GM21423 (cell line): ENCODE measurements around the gene MB21D2.
A peak's percentile ranks its signal among the peaks of the same experiment; 100 is the strongest.

Source experiments
- ATAC-seq: cut with Tn5 transposase; IDR thresholded peaks from one replicate; pipeline ENCODE4 v1.9.1; 2021; ENCODE audit warnings: mild to moderate bottlenecking, moderate library complexity; ENCODE audit not compliant: unreplicated experiment

Gene MB21D2

GRCh38 chr3:192840143-192840836 lies 77.4 kb downstream of the MB21D2 start:
- ATAC-seq = no peak

- ATAC-seq = no peak
Observed at GRCh38 chr3:192835818-192836815, 81.5 kb downstream of the MB21D2 start.

GRCh38 chr3:192834428-192834827 lies 83.2 kb downstream of the MB21D2 start:
- ATAC-seq = no peak

GRCh38 chr3:192833177-192833890 lies 84.3 kb downstream of the MB21D2 start:
- no peak for ATAC-seq

GRCh38 chr3:192831801-192832347 lies 85.8 kb downstream of the MB21D2 start:
- no peak for ATAC-seq

- ATAC-seq = no peak
Observed at GRCh38 chr3:192831111-192831644, 86.5 kb downstream of the MB21D2 start.

- ATAC-seq = no peak
Observed at GRCh38 chr3:192830291-192831110, 87.2 kb downstream of the MB21D2 start.

GRCh38 chr3:192827863-192828594 lies 89.6 kb downstream of the MB21D2 start:
- no peak for ATAC-seq

GRCh38 chr3:192827208-192827607 lies 90.4 kb downstream of the MB21D2 start:
- no peak for ATAC-seq

- ATAC-seq = no peak
Observed at GRCh38 chr3:192826214-192827006, 91.2 kb downstream of the MB21D2 start.

GRCh38 chr3:192825657-192826200 lies 91.9 kb downstream of the MB21D2 start:
- ATAC-seq = no peak

GRCh38 chr3:192825216-192825615 lies 92.4 kb downstream of the MB21D2 start:
- no peak for ATAC-seq

- no peak for ATAC-seq
Observed at GRCh38 chr3:192824313-192824712, 93.3 kb downstream of the MB21D2 start.

- ATAC-seq = no peak
Observed at GRCh38 chr3:192821161-192821560, 96.5 kb downstream of the MB21D2 start.

- no peak for ATAC-seq
Observed at GRCh38 chr3:192820161-192820560, 97.5 kb downstream of the MB21D2 start.

- peak; percentile 49 for ATAC-seq
Observed at GRCh38 chr3:192819001-192819569, 98.6 kb downstream of the MB21D2 start.

- no peak for ATAC-seq
Observed at GRCh38 chr3:192818126-192818525, 99.5 kb downstream of the MB21D2 start.

GRCh38 chr3:192817506-192817905 lies 100.2 kb downstream of the MB21D2 start:
- no peak for ATAC-seq
